HepG2 (cell line): ENCODE results near the gene VAV2. TPM values are rescaled to one million over a fixed set of nuclear protein-coding genes. Genes with fewer than 3 reads are reported as not detected.
A peak's percentile ranks its signal among the peaks of the same experiment; 100 is the strongest.

Source experiments
- ATAC-seq: fragments of 200-7000 bp; cut with Tn5 transposase; 3 replicates; pipeline ENCODE4 v1.9.1; 2020; ENCODE audit warnings: mild to moderate bottlenecking, moderate library complexity
- BruUV-seq: library from RNA; stranded (reverse); fragments of 400-500 nt; replicated peaks from 2 replicates; lab custom pipeline; 2021; lab: Mats Ljungman, UMichigan
- CTCF ChIA-PET: fragments of 300-600 bp; formaldehyde crosslinking; extraction: SDS; loops from one replicate; lab custom pipeline; 2021; ENCODE audit warnings: low total read pairs, inconsistent platforms, low intra/inter-chr PET ratio; lab: Yijun Ruan, JAX
- POLR2A ChIA-PET: fragments of 350-600 bp; sonication (Branson Sonifier 250); formaldehyde crosslinking; loops from one replicate; lab custom pipeline; 2020; ENCODE audit warnings: antibody characterized with exemption, inconsistent platforms; lab: Yijun Ruan, JAX
- DNase-seq: peaks from one replicate; pipeline ENCODE4 v3.0.0-alpha.2; 2015; ENCODE audit warnings: low spot score
- FAIRE-seq: peaks from 3 replicates; lab custom pipeline; 2011; peaks lifted over from hg19 to GRCh38; lab: Jason Lieb, UNC
- H2AFZ ChIP-seq: one replicate; pipeline ENCODE4 v1.6.1; 2011; ENCODE audit warnings: low read length, inconsistent platforms
- H3K27ac ChIP-seq: fragments of 300-600 bp; 3 replicates; pipeline ENCODE4 v1.8.0; 2011; ENCODE audit warnings: mixed run types, mild to moderate bottlenecking, mixed read lengths, low read length, inconsistent platforms; ENCODE audit not compliant: insufficient read depth; ENCODE audit errors: extremely low read length
- H3K27me3 ChIP-seq, 2 experiments: fragments of 200-600 bp in 1 of 2; 2 replicates in 1 of 2; 3 replicates in 1 of 2; pipeline versions ENCODE4 v1.6.0 to v1.8.0; 2011; ENCODE audit warnings: low read length in 2 of 2, mild to moderate bottlenecking in 2 of 2, moderate library complexity in 2 of 2, inconsistent platforms in 1 of 2; ENCODE audit not compliant: insufficient read depth in 2 of 2, control insufficient read depth in 1 of 2
- H3K36me3 ChIP-seq, 2 experiments: fragments of 200-600 bp in 1 of 2; replicated peaks in 1 of 2; 2 replicates in 1 of 2; 3 replicates in 1 of 2; pipeline versions ENCODE4 v1.5.1 to v1.8.0; 2011; ENCODE audit warnings: low read length in 2 of 2, inconsistent platforms in 1 of 2; ENCODE audit not compliant: insufficient read depth in 2 of 2, control insufficient read depth in 1 of 2
- H3K4me1 ChIP-seq: 2 replicates; pipeline ENCODE4 v1.5.1; 2012; ENCODE audit warnings: low read length, inconsistent platforms; ENCODE audit not compliant: insufficient read depth
- H3K4me2 ChIP-seq: 2 replicates; pipeline ENCODE4 v1.6.0; 2011; ENCODE audit warnings: low read depth, low read length, inconsistent platforms
- H3K4me3 ChIP-seq, 3 experiments: fragments of 200-600 bp in 1 of 3; sonication (generic), shearing (Covaris generic) in 1 of 3; replicated peaks in 1 of 3; 2 replicates each; pipeline ENCODE4 v1.5.1; 2011 to 2016; ENCODE audit warnings: low read length in 3 of 3, inconsistent platforms in 2 of 3, low read depth in 2 of 3, mild to moderate bottlenecking in 2 of 3, control low read depth in 1 of 3, mixed read lengths in 1 of 3; ENCODE audit not compliant: insufficient read depth in 1 of 3
- H3K79me2 ChIP-seq: one replicate; pipeline ENCODE4 v1.6.1; 2011; ENCODE audit warnings: low read length, inconsistent platforms; ENCODE audit not compliant: insufficient read depth
- H3K9ac ChIP-seq: 2 replicates; pipeline ENCODE4 v1.6.0; 2011; ENCODE audit warnings: mild to moderate bottlenecking, low read depth, low read length, inconsistent platforms; ENCODE audit not compliant: insufficient read depth
- H3K9me3 ChIP-seq: 2 replicates; pipeline ENCODE4 v1.5.1; 2012; ENCODE audit warnings: mild to moderate bottlenecking, low read length
- H4K20me1 ChIP-seq: 2 replicates; pipeline ENCODE4 v1.6.0; 2011; ENCODE audit warnings: inconsistent platforms, mild to moderate bottlenecking, low read length, moderate library complexity; ENCODE audit not compliant: insufficient read depth
- AHR ChIP-seq: IDR thresholded peaks from 2 replicates; pipeline ENCODE4 v1.6.1; 2018; ENCODE audit warnings: missing genetic modification reagents, missing compliant biosample characterization
- HNRNPL ChIP-seq: fragments of 200-400 bp; formaldehyde crosslinking; IDR thresholded peaks from 2 replicates; pipeline ENCODE4 v1.6.1; 2017; ENCODE audit warnings: mild to moderate bottlenecking, low read depth, low read length
- KDM5B ChIP-seq: sonication (generic); formaldehyde crosslinking; IDR thresholded peaks from 2 replicates; pipeline ENCODE4 v1.4.0; 2020; ENCODE audit warnings: missing genetic modification reagents, mild to moderate bottlenecking, borderline replicate concordance
- PRDM10 ChIP-seq: sonication (generic); formaldehyde crosslinking; IDR thresholded peaks from 2 replicates; pipeline ENCODE4 v1.4.0; 2020; ENCODE audit warnings: low read depth, missing genetic modification reagents
- ZBTB7B ChIP-seq: sonication (generic); formaldehyde crosslinking; IDR thresholded peaks from 2 replicates; pipeline ENCODE4 v1.4.0; 2020; ENCODE audit warnings: missing genetic modification reagents
- ZGPAT ChIP-seq: IDR thresholded peaks from 2 replicates; pipeline ENCODE4 v1.6.1; 2016; ENCODE audit warnings: mild to moderate bottlenecking
- ZNF496 ChIP-seq: sonication (generic); formaldehyde crosslinking; IDR thresholded peaks from 2 replicates; pipeline ENCODE4 v1.8.1; 2023; ENCODE audit warnings: mild to moderate bottlenecking, moderate library complexity, missing genetic modification reagents; ENCODE audit not compliant: insufficient replicate concordance
- ZNF660 ChIP-seq: sonication (generic); formaldehyde crosslinking; IDR thresholded peaks from 2 replicates; pipeline ENCODE4 v1.5.1; 2020; ENCODE audit warnings: mild to moderate bottlenecking, low read depth, missing genetic modification reagents, borderline replicate concordance
- WGBS: methylation state at CpG from one replicate; pipeline ENCODE4 v1.1.6; 2017; ENCODE audit warnings: low lambda C conversion rate; 5-methylcytosine and 5-hydroxymethylcytosine counted together
- in situ Hi-C: cut with HindIII; loops from 2 replicates; pipeline ENCODE4 v1.10.0; 2017; ENCODE audit warnings: low pct_unique_long_range_greater_than_20kb; ENCODE audit not compliant: extremely low pct_ligation_motif_present
- intact Hi-C: fragments of 100-400 bp; cut with micrococcal nuclease; formaldehyde crosslinking; loops from one replicate; pipeline ENCODE4 v1.10.0; 2022; ENCODE audit not compliant: unreplicated experiment
- polyA plus RNA-seq, 8 experiments: library from polyadenylated mRNA; depleted of rRNA in 3 of 8; stranded (reverse) in 7 of 8; unstranded in 1 of 8; fragments of >200 nt; fragmentation: Illumina TruSeq in 4 of 8; extraction: Trizol in 4 of 8; gene quantifications; 2 replicates each; pipeline versions ENCODE4 v1.2.1 to v1.2.3, GENCODE V29; 2011 to 2016; ENCODE audit warnings: low read depth in 4 of 8, missing spikeins in 1 of 8, mixed read lengths in 1 of 8; ENCODE audit not compliant: insufficient read depth in 1 of 8
- total RNA-seq, 5 experiments: library from RNA; depleted of rRNA; stranded (reverse); fragments of >200 nt; fragmentation: Illumina TruSeq; extraction: Trizol; gene quantifications; 2 replicates each; pipeline ENCODE4 v1.2.3, GENCODE V29; 2016; ENCODE audit warnings: low read depth in 1 of 5

The VAV2 gene
- total and polyA plus RNA-seq, 2 of the 13 experiments (the other 11 are each of a cell fraction or from before 2014, with no cell fraction given): 22.5 to 22.9 TPM

GRCh38 chr9:133727876-133728441, 264.2 kb downstream of the VAV2 start:
- Histone ChIP-seq H4K20me1 (no peaks in the 10 kb centered on the region; the same call in 1 of the 2 replicates), H3K9ac (no peak overlapping the region), H3K27ac (no peak overlapping the region), H3K4me1 (peaks cover 13% of the 10 kb centered on the region), H3K4me3 (no peak overlapping the region), H3K27me3 (no peaks in the 10 kb centered on the region), H2AFZ (no peak overlapping the region), H3K4me2 (no peak overlapping the region), H3K79me2 (no peaks in the 10 kb centered on the region), H3K36me3 (peaks cover 0 to 3% of the 10 kb centered on the region in 2 experiments; a peak in 1 of 5 replicates), H3K9me3 (no peaks in the 10 kb centered on the region)
- intact Hi-C loops (loop anchor here (5.0 kb wide), 1 partner anchor 141 kb away; no protein-coding TSS in a partner anchor), in situ Hi-C loops (loop anchor here (25.0 kb wide), 1 partner anchor 191 kb away; the partner anchor contains the start of gene ADAMTSL2)
- DNase-seq (no peak), ATAC-seq (peak; percentile 5; the same call in 1 of the 3 replicates), FAIRE-seq (no peak)
- no TSS peak for BruUV-seq
- ChIA-PET POLR2A (interaction anchor here (1.2 to 3.1 kb wide), 7 partner anchors 10 to 266 kb away, joined by 3 to 22 read pairs (median 5); partner anchors contain the start of gene SARDH), CTCF (interaction anchor here (0.8 to 2.6 kb wide), 3 partner anchors 15 to 266 kb away, joined by 4 to 11 read pairs (median 5); no protein-coding TSS in a partner anchor)
- TF ChIP-seq KDM5B (CRISPR knock-in tag) (no peak), ZNF496 (CRISPR knock-in tag) (no peak), AHR (CRISPR knock-in tag) (no peak), PRDM10 (no peak), ZBTB7B (CRISPR knock-in tag) (no peak), HNRNPL (peak; percentile 94), ZNF660 (no peak), ZGPAT (CRISPR knock-in tag) (no peak)
- WGBS: 96% methylated on average over 13 of the region's 18 CpGs
